HG03439 (cell line): ENCODE measurements around the gene SLC22A5.
"Not testable (repeated sequence)": the region's sequence is repeated elsewhere in the genome, so short reads cannot be mapped to it uniquely, and the experiment has no call there.

Experiments used
- ATAC-seq: cut with Tn5 transposase; IDR thresholded peaks from one replicate; pipeline ENCODE4 v1.9.1; 2021; ENCODE audit warnings: mild to moderate bottlenecking, moderate library complexity; ENCODE audit not compliant: unreplicated experiment

Gene SLC22A5

GRCh38 chr5:132425975-132426524, 56.5 kb downstream of the SLC22A5 start:
- ATAC-seq = no peak

DNA sequence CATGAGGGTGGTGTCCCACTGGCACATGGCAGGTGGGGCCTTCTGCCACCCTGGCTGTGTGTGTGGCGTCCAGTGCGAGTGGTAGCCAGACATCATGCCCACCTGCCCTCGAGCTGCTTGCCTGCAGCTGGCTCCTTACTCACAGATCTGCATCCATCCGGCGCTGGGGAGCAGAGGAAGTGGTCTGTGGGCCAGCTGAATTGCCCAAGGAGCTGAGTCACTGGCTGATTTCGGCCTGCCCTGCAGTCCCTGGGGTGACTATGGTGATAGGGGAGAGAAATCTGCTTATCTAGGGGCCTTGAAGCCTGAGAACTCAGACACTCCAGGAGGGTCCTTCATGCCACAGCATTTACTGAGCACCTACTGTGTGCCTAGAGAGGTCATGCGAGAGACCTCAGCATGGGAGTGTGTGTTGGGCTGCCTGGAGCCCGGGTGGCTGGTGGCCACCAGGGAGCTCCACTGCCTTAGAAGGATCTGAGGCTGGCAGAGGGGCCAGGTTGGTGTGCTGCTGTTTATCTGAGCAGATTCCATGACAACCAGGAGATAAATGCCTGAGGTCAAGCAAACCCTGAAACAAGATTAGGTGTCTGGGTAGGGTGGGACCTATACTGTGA, 57.1 kb downstream of the SLC22A5 start:
- ATAC-seq = no peak

DNA sequence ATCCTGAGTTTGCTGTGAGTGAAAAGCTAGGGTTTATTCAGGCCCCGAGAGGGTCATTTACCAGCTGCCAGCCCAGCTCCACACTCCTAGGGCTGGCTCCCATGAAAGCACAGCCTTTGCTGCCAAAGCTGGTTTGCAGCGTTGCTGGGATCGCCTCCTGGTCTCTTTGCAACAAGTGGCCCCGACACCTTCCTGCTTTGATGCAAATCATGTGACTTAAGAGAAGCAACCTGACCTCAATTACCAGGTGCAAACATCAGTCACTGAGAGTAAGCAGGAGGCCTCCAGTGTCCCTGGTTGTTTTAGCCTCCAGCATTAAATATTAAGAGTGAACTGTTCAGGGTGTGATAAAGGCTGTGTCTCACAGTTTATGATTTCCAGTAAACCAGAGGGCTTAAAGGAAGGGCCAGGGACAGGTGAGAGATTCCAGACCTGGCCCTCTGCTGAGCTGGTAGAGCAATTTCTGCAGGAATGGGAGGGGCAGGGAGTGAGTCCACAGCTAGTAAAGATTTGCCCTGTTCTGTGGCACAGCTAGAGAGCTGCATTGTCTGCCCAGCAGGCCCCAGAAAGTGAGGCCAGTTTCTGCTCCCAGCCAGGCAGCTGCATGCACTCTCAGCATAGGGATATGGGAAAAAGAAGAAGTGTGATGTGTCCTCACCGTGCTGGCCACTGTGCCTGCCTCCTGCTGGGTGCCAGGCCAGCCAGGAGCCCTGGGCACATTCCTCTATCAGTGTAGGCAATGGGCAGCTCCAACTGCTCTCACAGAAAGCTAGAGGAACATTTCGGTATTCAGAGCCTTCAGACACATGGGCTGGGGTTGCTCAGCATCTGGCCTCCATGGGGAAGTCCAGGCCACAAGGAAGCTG, 58.0 kb downstream of the SLC22A5 start:
- ATAC-seq = no peak

- no peak for ATAC-seq
Measured at GRCh38 chr5:132428147-132428482, 58.6 kb downstream of the SLC22A5 start.

GRCh38 chr5:132428484-132429462, 59.3 kb downstream of the SLC22A5 start:
- ATAC-seq = no peak

- ATAC-seq = no peak
Measured at GRCh38 chr5:132429463-132430440, 60.2 kb downstream of the SLC22A5 start.

GRCh38 chr5:132430746-132431145, 61.2 kb downstream of the SLC22A5 start:
- ATAC-seq = no peak

DNA sequence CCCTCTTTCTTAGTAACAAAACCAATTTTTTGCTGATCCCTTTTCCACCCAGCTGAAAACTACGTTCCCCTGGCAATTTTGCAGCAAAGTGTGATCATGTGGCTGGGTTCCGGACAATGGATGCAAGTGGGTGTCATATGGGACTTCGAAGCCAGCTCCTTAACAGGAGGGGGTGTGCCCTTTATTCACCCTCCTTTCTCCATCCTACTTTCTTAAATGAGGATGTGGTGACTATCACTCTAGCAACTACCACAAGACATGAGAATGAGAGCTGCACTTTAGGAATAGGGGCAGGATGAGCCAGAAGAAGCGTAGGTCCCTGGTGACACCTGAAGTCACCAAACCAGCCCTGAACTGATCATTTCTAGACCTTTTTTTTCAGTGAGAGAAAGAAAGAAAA, 62.1 kb downstream of the SLC22A5 start:
- no peak for ATAC-seq

GRCh38 chr5:132433141-132433540, 63.6 kb downstream of the SLC22A5 start:
- ATAC-seq = no peak

GRCh38 chr5:132434416-132435286, 65.1 kb downstream of the SLC22A5 start:
- ATAC-seq = no peak

DNA sequence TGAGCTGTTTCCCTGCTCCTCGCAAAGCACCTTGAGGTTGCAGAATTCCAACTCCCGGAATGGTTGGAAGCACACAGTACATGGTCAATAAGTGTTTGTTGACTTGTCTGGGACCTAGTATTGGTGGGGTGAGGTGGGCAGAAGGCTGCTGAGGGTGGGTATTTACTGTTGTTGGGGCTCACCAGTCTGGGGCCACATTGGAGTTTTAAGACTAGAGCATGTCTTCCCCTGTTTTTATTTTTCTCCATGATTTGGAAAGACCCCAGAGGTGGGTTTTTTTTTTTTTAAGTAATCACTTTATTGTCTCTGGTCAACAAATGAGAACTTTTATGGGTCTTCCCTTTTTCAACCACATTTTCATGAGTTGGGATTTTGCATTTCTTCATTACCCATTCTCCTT, 65.9 kb downstream of the SLC22A5 start:
- ATAC-seq = no peak

DNA sequence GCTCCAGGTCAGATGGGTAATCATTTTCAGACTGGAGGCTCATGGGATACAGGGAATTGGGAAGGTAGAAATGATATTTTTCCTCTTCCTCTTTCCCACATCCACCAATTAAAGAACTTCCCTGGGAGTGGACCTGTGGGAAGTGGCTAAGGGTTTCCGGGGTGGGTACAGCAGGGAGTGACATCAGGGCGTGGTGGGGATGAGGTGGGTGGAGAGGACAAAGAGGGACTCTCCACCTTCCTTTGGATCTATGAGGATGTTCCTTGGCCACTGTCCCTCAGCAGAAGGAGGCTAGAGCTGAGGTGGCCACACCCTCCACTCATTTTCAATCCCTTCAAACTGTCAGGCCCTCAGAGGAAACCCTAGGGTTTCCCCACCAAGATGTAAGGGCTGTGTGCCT, 66.4 kb downstream of the SLC22A5 start:
- ATAC-seq = no peak

- no peak for ATAC-seq
Measured at GRCh38 chr5:132436936-132437335, 67.4 kb downstream of the SLC22A5 start.

DNA sequence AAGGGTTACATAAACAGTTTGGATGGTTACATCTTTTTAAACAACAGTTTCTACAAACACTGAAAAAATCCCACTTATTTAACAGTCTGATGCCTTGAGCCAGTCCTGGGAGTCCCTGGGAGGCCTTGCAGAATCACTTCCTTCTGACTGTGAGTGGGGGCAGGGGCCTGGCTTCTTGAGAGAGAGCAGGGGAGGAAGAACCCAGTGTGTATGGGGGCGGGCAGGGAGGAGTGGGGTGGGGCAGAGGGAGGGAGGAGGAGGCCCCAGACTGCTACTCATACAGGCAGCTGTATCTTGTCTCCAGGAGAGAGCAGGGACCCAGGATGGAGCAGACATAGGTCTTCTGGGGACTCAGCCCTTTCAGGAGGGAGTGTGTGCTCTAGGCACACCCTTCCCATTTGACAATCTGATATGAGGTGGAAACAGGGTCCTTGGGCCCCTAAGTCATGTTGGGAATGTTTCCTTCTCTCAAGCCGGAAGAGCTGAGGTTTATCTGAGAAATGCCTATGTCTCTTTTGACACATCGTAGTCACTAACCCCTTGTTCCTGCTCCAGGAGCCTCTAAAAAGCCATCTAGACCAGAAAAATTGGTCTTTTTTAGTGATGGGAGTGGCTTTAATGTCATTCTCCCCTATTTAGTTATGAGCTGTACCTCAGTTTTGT, 68.2 kb downstream of the SLC22A5 start:
- ATAC-seq = peak; percentile 80

DNA sequence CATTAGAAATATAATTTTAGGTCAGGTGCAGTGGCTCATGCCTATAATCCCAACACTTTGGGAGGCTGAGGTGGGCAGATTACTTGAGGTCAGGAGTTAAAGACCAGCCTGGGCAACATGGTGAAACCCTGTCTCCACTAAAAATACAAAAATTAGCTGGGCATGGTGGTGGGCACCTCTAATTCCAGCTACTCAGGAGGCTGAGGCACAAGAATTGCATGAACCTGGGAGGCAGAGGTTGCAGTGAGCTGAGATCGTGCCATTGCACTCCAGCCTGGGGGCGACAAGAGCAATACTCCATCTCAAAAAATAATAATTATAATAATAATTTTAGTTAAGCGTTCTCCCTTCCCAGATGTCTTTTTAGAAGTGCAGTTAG, 68.7 kb downstream of the SLC22A5 start:
- ATAC-seq = not testable (repeated sequence)

DNA sequence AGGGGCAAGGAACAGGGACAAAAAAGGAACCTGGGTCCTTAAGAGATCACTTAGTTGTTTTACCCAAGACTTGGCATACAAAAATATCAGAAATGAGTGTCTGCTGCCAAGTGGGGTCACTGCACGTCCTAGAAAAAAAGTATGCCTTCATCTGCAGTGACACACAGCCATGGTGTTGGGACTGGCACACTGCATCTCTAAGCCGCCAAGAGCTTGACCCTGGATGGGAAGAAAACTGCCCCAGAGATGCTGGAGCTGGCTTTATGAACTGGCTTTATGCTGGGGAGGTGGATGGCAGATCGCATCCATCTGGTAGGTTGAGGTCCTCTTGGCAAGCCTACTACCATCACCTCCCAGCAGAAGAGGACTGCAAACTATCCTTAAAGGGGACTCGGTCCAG, 69.4 kb downstream of the SLC22A5 start:
- no peak for ATAC-seq

- ATAC-seq = no peak
Measured at GRCh38 chr5:132439521-132440089, 70.1 kb downstream of the SLC22A5 start.

DNA sequence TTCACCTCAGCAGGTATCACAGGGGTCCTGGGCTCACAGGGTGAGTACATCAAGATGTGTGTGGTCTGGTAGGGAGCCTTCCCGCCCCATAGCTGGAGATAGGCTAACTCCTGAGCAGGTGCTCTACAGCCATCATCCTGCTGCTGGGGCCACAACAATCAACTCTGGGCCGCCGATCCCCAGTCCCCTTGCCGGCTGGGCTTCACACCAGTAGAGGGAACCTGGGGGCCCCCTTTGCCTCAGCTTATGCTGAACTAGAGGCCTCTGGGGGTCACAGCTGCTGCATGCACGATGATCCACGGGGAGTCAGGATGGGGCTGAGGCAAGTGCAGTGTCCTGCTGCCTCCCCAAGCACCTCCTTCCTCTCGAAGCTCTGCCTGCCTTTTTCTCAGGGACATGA, 74.6 kb downstream of the SLC22A5 start:
- no peak for ATAC-seq
